Gastroesophageal sphincter (tissue), 3 donors: ENCODE measurements around the gene CRABP2.

Experiments
- CTCF ChIP-seq, 4 experiments: fragments of 200-600 bp in 2 of 4; fragments of 450-650 bp in 2 of 4; sonication (generic) in 1 of 4; IDR thresholded peaks; one replicate each; pipeline ENCODE4 v1.5.1; 2017 to 2019; ENCODE audit warnings: antibody characterized with exemption in 4 of 4, mild to moderate bottlenecking in 2 of 4, moderate library complexity in 2 of 4
- POLR2AphosphoS5 ChIP-seq: sonication (generic); formaldehyde crosslinking; IDR thresholded peaks from one replicate; pipeline ENCODE4 v1.6.1; 2017; ENCODE audit warnings: antibody characterized with exemption

- TF ChIP-seq CTCF (IDR thresholded peaks at IDR 0.05) (no peak), POLR2AphosphoS5 (no peak)
Measured at GRCh38 chr1:156698995-156699394, 6.4 kb downstream of the CRABP2 start.
